ENCODE results near the gene CPZ. TPM values are rescaled to one million over a fixed set of nuclear protein-coding genes. Genes with fewer than 3 reads are reported as not detected.

The CPZ gene
- polyA plus RNA-seq, 1 donor (not counting 4 experiments of a cell fraction or from before 2014, with no cell fraction given): not detected

GRCh38 chr4:8600686-8601085 is 8.1 kb downstream of the CPZ start:
- Histone ChIP-seq H3K9me3 (ENCODE audit: control insufficient read depth, low read depth, low read length) (no peaks in the 10 kb centered on the region), H3K9me1 (ENCODE audit: control insufficient read depth, extremely low read depth, insufficient read depth, low read length) (no peaks in the 10 kb centered on the region), H3K4me1 (ENCODE audit: control insufficient read depth, extremely low read depth, insufficient read depth, low read length) (no peaks in the 10 kb centered on the region), H3K27me3 (ENCODE audit: control insufficient read depth, extremely low read depth, insufficient read depth, low read length) (no peaks in the 10 kb centered on the region), H2AFZ (ENCODE audit: control insufficient read depth, low read length) (no peak overlapping the region), H3K4me3 (ENCODE audit: control insufficient read depth in 2 of 3, extremely low read depth in 1 of 3, insufficient read depth in 2 of 3, low read depth in 1 of 3, low read length in 3 of 3) (no peak overlapping the region), H3K36me3 (ENCODE audit: control insufficient read depth in 2 of 2, extremely low read depth in 1 of 2, insufficient read depth in 2 of 2, low read length in 2 of 2) (no peaks in the 10 kb centered on the region), H4K20me1 (ENCODE audit: control insufficient read depth, extremely low read depth, insufficient read depth, low read length) (no peaks in the 10 kb centered on the region), H3K4me2 (ENCODE audit: control insufficient read depth, extremely low read depth, insufficient read depth, low read depth, low read length) (no peak overlapping the region), H3K79me2 (ENCODE audit: control insufficient read depth, insufficient read depth, low read length) (no peaks in the 10 kb centered on the region), H3K9ac (ENCODE audit: control insufficient read depth, extremely low read depth, insufficient read depth, low read length) (no peak overlapping the region), H3K27ac (ENCODE audit: control insufficient read depth, insufficient read depth, low read length) (no peak overlapping the region)
- TF ChIP-seq EZH2 (IDR thresholded peaks at IDR 0.05; ENCODE audit: low read length) (no peak), CTCF (optimal IDR thresholded peaks at IDR 0.05 in 1 of 3, IDR thresholded peaks at IDR 0.05 in 1 of 3, conservative IDR thresholded peaks at IDR 0.05 in 1 of 3; ENCODE audit: extremely low read depth in 1 of 3, insufficient read depth in 2 of 3, low read length in 3 of 3) (no peak)
- dilution Hi-C loops (cut with MboI; ENCODE audit: extremely low pct_ligation_motif_present, low sequenced_read_pairs): no loop called here
- DNase-seq (ENCODE audit: low read depth, low spot score) (no peak), FAIRE-seq (no peak)

GRCh38 chr4:8601086-8601485 is 8.5 kb downstream of the CPZ start:
- TF ChIP-seq EZH2 (IDR thresholded peaks at IDR 0.05; ENCODE audit: low read length) (no peak), CTCF (optimal IDR thresholded peaks at IDR 0.05 in 1 of 3, IDR thresholded peaks at IDR 0.05 in 1 of 3, conservative IDR thresholded peaks at IDR 0.05 in 1 of 3; ENCODE audit: extremely low read depth in 1 of 3, insufficient read depth in 2 of 3, low read length in 3 of 3) (no peak)
- no peak for FAIRE-seq
- H3K4me3 ChIP-seq (ENCODE audit: control insufficient read depth in 2 of 3, extremely low read depth in 1 of 3, insufficient read depth in 2 of 3, low read depth in 1 of 3, low read length in 3 of 3): no peak overlapping the region

More at GRCh38 chr4:8601086-8601485, 8.5 kb downstream of the CPZ start:
- no peak overlapping the region for H3K27ac ChIP-seq (ENCODE audit: control insufficient read depth, insufficient read depth, low read length)
- H3K36me3 ChIP-seq (ENCODE audit: control insufficient read depth in 2 of 2, extremely low read depth in 1 of 2, insufficient read depth in 2 of 2, low read length in 2 of 2): no peaks in the 10 kb centered on the region
- no peaks in the 10 kb centered on the region for H3K9me3 ChIP-seq (ENCODE audit: control insufficient read depth, low read depth, low read length)
- no peaks in the 10 kb centered on the region for H3K27me3 ChIP-seq (ENCODE audit: control insufficient read depth, extremely low read depth, insufficient read depth, low read length)
- dilution Hi-C loops (cut with MboI; ENCODE audit: extremely low pct_ligation_motif_present, low sequenced_read_pairs): no loop called here
- H3K4me1 ChIP-seq (ENCODE audit: control insufficient read depth, extremely low read depth, insufficient read depth, low read length): no peaks in the 10 kb centered on the region
- no peaks in the 10 kb centered on the region for H4K20me1 ChIP-seq (ENCODE audit: control insufficient read depth, extremely low read depth, insufficient read depth, low read length)
- no peak overlapping the region for H2AFZ ChIP-seq (ENCODE audit: control insufficient read depth, low read length)
- no peak for DNase-seq (ENCODE audit: low read depth, low spot score)
- no peak overlapping the region for H3K9ac ChIP-seq (ENCODE audit: control insufficient read depth, extremely low read depth, insufficient read depth, low read length)
- no peak overlapping the region for H3K4me2 ChIP-seq (ENCODE audit: control insufficient read depth, extremely low read depth, insufficient read depth, low read depth, low read length)
- H3K79me2 ChIP-seq (ENCODE audit: control insufficient read depth, insufficient read depth, low read length): no peaks in the 10 kb centered on the region
- H3K9me1 ChIP-seq (ENCODE audit: control insufficient read depth, extremely low read depth, insufficient read depth, low read length): no peaks in the 10 kb centered on the region
